Body of pancreas (tissue), 4 donors: ENCODE data around the gene TMEM169.

Experiments
- POLR2A ChIP-seq, 3 donors: fragments of 450-650 bp; IDR thresholded peaks; one replicate each; pipeline ENCODE4 v1.6.1; 2016; ENCODE audit warnings: antibody characterized with exemption in 3 of 3, mild to moderate bottlenecking in 2 of 3
- TF ChIP-seq, protein P1 (sequence below), 7 experiments: fragments of 450-650 bp in 4 of 7; fragments of 200-600 bp in 3 of 7; sonication (generic) in 3 of 7; IDR thresholded peaks; one replicate each; pipeline ENCODE4 v1.5.1; 2016 to 2019; ENCODE audit warnings: antibody characterized with exemption in 7 of 7

DNA sequence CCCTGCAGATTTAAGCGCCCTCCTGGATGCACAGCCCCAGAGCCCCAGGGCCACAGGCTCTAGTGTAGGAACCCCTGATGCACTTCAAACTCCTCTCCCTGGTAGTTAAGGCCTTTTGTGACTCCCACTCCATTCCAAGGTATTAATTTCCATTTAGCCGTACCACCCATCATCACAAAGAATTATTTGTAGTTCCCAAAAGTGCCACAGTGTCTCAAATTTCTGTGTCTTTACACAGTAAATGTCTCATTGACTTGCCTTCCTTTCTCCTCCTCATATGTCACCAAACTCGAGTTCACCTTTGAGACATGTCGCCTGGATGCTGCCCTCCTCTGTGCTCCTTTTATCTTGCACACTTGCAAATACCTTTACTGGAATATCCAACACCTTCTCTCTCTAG, 26.0 kb upstream of the TMEM169 start:
- TF ChIP-seq, protein P1, sequence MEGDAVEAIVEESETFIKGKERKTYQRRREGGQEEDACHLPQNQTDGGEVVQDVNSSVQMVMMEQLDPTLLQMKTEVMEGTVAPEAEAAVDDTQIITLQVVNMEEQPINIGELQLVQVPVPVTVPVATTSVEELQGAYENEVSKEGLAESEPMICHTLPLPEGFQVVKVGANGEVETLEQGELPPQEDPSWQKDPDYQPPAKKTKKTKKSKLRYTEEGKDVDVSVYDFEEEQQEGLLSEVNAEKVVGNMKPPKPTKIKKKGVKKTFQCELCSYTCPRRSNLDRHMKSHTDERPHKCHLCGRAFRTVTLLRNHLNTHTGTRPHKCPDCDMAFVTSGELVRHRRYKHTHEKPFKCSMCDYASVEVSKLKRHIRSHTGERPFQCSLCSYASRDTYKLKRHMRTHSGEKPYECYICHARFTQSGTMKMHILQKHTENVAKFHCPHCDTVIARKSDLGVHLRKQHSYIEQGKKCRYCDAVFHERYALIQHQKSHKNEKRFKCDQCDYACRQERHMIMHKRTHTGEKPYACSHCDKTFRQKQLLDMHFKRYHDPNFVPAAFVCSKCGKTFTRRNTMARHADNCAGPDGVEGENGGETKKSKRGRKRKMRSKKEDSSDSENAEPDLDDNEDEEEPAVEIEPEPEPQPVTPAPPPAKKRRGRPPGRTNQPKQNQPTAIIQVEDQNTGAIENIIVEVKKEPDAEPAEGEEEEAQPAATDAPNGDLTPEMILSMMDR (IDR thresholded peaks at IDR 0.05), result no peak
- TF ChIP-seq POLR2A (IDR thresholded peaks at IDR 0.05), result no peak
